GM08714 (cell line): Measurements from ENCODE around the gene EOMES.

ENCODE experiments used
- H3K4me3 ChIP-seq: fragments of 200-500 bp; sonication (Bioruptor generic); 2 replicates; pipeline ENCODE4 v1.5.1; 2014; ENCODE audit warnings: mild to moderate bottlenecking, low read length, inconsistent platforms
- ZNF274 ChIP-seq: IDR thresholded peaks from 2 replicates; pipeline ENCODE4 v1.6.1; 2012; ENCODE audit warnings: mild to moderate bottlenecking, low read depth, low read length

The EOMES gene

DNA sequence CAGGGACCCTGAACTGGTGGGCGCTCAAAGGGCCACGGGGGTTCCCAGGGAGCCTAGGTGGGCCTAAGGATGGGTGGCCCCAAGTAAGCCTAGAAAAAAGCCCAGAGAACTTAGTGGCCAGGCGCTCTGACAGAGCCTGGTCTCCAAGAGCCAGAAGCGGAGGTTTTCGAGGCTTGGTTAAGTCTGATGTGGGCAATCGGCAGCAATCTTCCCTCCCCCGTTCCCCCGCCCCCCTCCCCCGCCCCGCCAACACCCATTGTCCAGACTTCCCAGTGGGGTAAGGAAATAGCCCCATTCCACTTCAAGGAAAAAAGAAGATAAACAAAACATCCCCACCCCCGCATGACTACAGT, 6.7 kb downstream of the EOMES start:
- no peak overlapping the region for H3K4me3 ChIP-seq
- no peak for TF ChIP-seq ZNF274

DNA sequence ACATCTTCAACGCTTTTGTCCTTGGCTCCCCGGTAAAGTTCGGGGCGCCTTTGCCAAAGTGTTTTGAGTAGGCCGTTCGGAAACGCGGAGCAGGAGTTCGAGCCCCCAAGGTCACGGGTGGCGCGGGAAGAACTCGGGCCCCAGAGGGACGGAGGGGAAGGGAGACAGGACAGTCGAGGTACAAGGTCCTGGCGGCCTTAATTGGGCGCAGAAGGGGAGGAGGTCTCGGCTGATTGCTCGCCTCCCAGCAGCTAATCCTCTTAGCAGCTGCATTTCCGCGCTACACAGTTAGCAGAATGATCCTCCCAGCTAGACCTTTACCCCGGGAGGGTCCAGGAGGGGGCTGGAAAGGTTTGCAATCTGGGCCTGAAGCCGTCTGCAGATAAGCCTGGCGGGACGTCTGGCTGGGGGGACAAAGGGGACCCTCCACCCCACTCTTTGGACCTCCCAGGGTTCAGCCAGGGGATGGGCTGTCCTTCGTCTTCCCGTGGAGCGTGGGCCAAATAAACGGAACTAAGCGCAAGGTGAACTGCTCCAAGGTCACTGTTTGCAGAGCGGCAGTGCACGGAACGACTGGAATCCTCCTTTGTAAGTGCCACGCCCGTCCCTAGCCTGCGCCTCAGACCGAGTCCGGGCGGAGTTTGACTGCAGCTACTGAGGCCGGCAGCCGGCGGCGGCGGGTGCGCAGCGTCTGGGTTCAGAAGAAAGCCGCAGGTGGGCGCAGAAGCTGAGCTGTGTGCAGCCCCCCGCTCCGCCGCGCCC, 7.2 kb downstream of the EOMES start:
- no peak for TF ChIP-seq ZNF274
- peak overlapping the region; percentile 1; the same call in 1 of the 2 replicates for H3K4me3 ChIP-seq

DNA sequence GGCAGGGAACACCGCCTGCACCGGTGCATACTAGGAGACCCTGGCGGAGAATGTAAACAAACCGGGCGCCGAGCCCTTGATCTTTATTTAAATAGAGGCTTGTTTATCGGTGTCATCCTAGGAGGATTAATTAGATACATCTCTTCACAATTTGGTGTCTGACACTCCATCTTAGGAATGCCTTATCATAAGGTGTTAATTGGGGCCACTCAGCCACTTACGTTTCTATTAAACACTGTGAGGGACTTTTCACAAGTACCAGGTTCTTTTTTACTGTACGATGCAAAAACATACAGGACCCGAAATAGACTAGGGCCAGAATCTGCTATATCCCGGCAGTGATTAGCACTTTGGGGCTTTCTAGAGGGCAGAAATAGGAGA, 8.0 kb downstream of the EOMES start:
- peak overlapping the region; percentile 52; the same call in 1 of the 2 replicates for H3K4me3 ChIP-seq
- TF ChIP-seq ZNF274, result no peak

DNA sequence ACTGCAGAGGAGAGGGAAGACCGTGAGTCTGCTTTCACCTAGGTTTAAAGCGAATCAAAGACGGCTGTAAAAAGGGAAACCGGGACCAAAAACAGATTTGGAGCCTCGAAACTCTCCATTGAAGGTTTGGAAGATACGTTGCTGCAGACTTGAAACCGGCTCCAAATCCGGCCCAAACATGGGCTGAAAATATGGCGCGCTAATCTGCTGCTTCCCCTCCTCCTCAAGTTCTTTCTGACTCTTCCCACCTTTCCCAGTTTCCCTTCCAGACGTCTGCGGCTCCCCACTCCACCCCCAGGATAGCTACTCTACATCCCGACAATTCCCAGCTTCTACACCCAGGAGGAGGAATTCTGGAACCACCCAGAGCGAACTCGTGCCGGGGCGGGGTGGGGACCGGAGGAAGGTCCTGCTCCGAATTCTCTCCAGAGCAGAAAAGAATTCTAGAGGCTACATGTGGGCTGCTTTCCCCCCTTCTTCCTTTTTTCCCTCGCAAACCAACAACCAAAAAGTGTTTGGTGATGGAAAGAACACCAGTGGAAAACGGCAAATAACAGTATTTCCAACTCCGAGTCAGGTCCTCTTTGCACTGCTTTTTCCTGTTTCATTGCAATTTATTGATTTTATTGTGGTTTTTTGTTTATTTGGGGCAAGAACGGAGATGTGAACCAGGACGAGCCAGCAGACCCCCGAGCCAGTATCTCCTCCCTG, 8.5 kb downstream of the EOMES start:
- TF ChIP-seq ZNF274, result no peak
- peak overlapping the region; percentile 52; the same call in 1 of the 2 replicates for H3K4me3 ChIP-seq

DNA sequence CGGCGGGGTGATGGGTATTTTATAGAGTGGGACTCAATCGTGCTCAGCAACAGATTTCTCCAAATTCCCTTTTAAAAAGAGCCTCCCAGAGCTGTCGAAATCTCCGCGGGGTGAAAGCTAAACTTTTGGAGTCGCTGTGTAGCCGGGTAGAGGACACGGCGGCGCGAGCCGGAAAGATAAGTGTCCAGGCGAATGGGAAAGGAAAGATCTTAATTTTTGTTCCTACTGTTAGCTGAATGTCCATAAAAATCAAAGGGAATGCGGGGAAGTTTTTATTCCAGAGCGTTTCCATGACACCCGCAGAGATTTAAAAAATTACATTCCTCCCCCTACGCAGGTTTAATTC, 9.1 kb downstream of the EOMES start:
- H3K4me3 ChIP-seq, result peak overlapping the region; percentile 52; the same call in 1 of the 2 replicates
- TF ChIP-seq ZNF274, result no peak

DNA sequence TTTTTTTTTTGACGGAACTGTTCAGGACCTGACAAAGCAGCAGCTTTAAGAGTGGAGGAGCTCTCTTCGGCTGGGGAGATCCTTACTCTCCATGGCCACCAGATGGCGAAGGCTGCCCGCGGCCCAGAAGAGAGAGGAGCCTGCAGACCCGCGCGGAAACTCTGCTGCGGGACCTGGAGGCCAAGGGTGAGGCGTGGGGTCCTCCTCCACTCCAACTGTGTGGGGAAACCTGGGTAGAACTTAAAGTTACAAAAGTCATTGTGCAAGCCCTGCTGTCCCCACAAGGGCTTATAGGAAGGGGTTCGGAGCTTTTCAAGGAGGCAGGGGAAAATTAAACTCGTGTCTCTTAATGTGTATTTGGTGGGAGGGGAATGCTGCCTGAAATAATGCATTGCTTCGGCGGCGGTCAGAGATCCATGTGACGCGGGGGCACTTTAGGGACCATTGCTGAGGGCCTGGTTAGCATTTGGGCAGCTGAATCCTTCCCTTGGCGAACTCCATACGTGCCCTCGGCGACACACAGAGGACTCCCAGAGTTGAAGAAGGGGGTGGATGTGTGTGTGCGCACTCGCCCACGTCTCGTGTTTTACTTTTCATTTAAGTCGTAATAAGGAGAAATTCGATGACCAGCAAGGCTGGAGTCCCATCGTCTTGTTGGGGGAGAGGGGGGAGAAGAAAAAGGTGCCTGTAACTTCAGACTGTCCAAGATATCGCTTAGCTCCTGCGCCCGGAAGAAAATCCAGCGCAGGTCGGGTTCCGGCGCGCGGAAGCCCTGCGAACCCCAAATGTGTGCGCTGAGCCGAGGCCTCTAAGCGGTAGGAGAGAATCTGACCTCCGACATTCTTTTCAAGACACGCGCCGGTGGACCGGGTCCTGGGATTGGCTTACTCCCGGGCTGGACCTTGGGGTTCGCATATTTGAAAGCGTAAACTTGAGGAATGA, 9.7 kb downstream of the EOMES start:
- H3K4me3 ChIP-seq, result peak overlapping the region; percentile 52; the same call in 1 of the 2 replicates
- no peak for TF ChIP-seq ZNF274

DNA sequence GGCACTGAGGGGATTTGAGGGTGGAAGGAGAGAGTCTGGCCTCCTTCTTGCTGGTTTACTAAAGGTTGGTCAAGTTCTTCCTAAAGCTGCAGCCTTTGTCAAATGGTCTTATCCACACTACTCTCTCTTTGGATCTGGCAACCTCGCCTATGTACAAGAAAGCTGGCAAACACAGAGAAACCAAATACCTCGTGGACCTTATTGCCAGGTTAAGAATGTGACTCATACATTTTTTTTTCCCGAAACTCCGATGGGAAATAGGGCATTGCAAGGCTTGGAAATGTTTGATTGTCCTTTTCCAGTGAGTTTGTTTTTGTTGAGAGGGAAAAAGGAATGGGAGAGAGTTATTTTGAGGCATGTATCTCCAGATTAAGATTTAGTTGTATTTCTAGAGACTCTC, 13.9 kb downstream of the EOMES start:
- no peak for TF ChIP-seq ZNF274
- H3K4me3 ChIP-seq, result no peak overlapping the region

DNA sequence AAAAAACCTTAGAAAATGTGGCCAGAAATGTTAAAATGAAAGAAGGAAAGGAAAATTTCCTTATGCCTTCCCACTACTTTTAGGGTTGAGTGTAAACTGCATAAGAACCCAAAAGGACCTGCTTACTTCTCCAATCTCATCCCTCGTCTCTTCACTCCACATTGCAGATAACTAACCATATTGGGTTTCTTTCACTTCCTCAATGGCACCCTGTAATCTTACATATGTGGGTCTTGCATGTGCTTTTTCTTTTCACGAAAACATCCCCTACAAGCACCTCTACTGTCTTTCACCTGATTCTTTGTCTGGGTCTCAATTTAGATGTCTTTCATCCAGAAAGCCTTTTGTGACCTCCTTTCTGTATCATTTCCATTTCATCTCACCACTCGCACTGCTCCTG, 23.1 kb downstream of the EOMES start:
- TF ChIP-seq ZNF274, result no peak
- no peak overlapping the region for H3K4me3 ChIP-seq

DNA sequence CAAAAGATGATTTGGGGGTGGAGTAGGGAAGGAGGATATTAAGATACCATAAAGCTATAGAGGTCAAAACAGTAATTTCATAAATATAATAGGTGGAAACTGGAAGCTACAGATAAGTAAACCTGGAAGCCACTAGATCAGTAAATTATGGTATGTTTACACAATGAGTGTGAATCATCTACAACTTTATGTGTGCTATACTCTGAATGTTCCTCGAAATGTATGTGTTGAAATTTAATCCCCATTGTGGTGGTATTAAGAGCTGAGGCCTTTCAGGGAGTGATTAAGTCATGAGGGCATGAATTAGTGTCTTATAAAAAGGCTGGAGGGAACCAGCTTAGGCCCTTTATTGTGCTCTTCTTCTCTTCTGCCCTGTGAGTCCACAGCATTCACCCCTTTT, 25.2 kb downstream of the EOMES start:
- no peak overlapping the region for H3K4me3 ChIP-seq
- TF ChIP-seq ZNF274, result no peak

DNA sequence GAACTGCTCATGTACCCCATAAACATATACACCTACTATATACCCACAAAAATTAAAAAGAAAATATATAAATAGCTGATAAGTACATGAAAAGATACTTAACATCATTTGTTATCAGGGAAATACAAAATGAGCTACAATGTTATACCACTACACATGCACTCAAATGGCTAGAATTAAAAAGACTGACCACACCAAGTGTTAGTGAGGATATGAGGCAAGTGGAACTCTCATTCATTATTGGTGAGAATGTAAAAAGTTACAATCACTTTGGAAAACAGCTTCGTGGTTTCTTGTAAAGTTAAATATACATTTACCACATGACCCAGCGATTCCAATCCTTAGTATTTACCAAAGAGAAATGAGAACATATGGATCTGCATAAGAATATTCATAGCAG, 26.5 kb downstream of the EOMES start:
- TF ChIP-seq ZNF274, result no peak
- no peak overlapping the region for H3K4me3 ChIP-seq

DNA sequence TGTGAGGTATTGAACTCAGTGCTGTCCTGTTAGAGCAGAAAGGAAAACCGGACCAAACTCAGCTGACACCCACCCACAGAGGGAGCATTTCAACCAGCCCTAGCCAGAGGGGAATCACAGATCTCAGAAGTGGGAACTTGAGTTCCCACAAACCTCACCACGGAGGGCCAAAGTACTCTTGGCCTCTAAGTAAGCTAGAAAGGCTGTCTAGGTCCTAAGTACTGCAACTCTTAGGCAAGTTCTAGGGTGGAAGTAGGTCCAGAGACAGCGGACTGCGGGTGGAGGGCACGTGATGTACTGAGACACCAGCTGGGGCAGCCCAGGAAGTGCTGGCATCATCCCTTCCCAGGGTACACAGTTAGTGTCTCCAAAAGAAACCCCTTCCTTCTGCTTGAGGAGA, 34.1 kb downstream of the EOMES start:
- no peak overlapping the region for H3K4me3 ChIP-seq
- TF ChIP-seq ZNF274, result no peak

DNA sequence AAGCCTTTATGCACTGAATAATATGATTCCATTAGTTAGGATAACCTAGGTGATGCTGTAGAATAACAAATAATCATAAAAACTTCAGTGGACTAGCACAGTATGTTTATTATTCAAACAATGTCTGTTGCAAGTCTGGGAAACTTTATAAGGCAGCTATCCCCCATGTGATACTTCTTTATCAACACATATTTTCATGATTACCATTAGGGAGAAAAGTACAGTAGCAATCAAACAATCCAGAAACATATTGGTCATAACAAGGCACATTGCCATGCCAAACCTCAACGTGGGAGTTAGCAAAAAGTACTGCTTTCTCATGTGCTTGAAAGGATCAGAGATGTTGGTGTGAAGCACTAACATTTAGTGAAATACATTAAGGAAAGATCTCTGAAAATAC, 35.5 kb downstream of the EOMES start:
- TF ChIP-seq ZNF274, result no peak
- no peak overlapping the region for H3K4me3 ChIP-seq

DNA sequence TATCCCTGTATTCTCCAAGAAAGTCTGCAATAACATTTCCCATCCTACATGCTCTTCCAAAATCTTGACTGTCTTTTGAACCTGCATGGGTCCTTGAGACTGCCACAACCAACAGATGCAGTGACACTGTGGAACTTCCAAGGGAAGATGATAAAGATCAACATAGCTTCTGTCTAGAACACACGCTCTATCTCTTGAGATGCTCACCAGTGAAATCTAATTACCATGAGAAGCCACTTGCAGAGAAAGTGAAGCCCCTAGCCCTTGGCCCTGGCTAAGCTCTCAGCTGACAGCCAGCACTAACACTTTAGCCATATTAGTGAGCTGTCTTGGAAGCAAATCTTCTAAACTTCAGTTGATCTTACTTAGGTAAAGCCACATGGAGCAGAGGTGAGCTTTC, 36.6 kb downstream of the EOMES start:
- TF ChIP-seq ZNF274, result no peak
- no peak overlapping the region for H3K4me3 ChIP-seq

DNA sequence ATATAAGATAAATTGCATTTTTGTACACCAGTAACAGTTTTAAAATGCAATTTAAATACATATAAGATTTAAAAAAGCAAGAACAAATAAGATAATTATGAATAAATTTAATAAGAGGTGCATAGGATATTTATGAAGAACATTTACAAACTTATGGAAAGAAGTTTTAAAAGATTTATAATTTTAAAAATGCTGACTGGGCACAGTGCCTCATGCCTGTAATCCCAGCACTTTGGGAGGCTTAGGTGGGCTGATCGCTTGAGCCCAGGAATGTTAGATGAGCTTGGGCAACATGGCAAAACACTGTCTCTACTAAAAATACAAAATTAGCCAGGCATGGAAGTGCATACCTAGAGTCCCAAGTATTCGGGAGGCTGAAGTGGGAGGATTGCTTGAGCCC, 37.8 kb downstream of the EOMES start:
- no peak overlapping the region for H3K4me3 ChIP-seq
- TF ChIP-seq ZNF274, result no peak
